Loucy (cell line): Measurements from ENCODE around the gene SDK1.

ENCODE experiments used
- CTCF ChIP-seq: fragments of 200-600 bp; sonication (generic); conservative IDR thresholded peaks from 2 replicates; pipeline ENCODE4 v1.5.1; 2014; ENCODE audit warnings: mild to moderate bottlenecking, antibody characterized with exemption, low read length
- EZH2phosphoT487 ChIP-seq: fragments of 200-600 bp; IDR thresholded peaks from 2 replicates; pipeline ENCODE4 v1.6.1; 2018; ENCODE audit warnings: antibody characterized with exemption, mild to moderate bottlenecking, moderate library complexity, borderline replicate concordance

GRCh38 chr7:4065190-4065589 is 764.1 kb downstream of the SDK1 start:
- no peak for TF ChIP-seq CTCF
- TF ChIP-seq EZH2phosphoT487 = no peak
